Suppressor macrophage treated with lipopolysaccharide for 4 hours (primary cell): ENCODE data around the gene EYA4.

Experiments used
- DNase-seq: peaks from one replicate; pipeline ENCODE4 v3.0.0-alpha.2; 2020

The EYA4 gene

GRCh38 chr6:133241086-133241900, at the start of gene EYA4:
TSS of gene EYA4 (plus strand) at chr6:133241357. CDS start at chr6:133274781, 33,424 bp downstream.
- DNase-seq: no peak

- DNase-seq: no peak
Measured at GRCh38 chr6:133193396-133193795, 47.8 kb upstream of the EYA4 start.

GRCh38 chr6:133198725-133199124, 42.4 kb upstream of the EYA4 start:
- no peak for DNase-seq

GRCh38 chr6:133201231-133201630, 39.9 kb upstream of the EYA4 start:
- no peak for DNase-seq

GRCh38 chr6:133202610-133203343, 38.4 kb upstream of the EYA4 start:
- no peak for DNase-seq

- DNase-seq: no peak
Measured at GRCh38 chr6:133203344-133203697, 37.8 kb upstream of the EYA4 start.

- no peak for DNase-seq
Measured at GRCh38 chr6:133205304-133205703, 35.9 kb upstream of the EYA4 start.

- no peak for DNase-seq
Measured at GRCh38 chr6:133206942-133207341, 34.2 kb upstream of the EYA4 start.

- no peak for DNase-seq
Measured at GRCh38 chr6:133207754-133208153, 33.4 kb upstream of the EYA4 start.

GRCh38 chr6:133208183-133208755, 32.9 kb upstream of the EYA4 start:
- no peak for DNase-seq

- DNase-seq: no peak
Measured at GRCh38 chr6:133214267-133214666, 26.9 kb upstream of the EYA4 start.

- no peak for DNase-seq
Measured at GRCh38 chr6:133218852-133219251, 22.3 kb upstream of the EYA4 start.

GRCh38 chr6:133223452-133224029, 17.6 kb upstream of the EYA4 start:
- DNase-seq: no peak

- DNase-seq: no peak
Measured at GRCh38 chr6:133225560-133225959, 15.6 kb upstream of the EYA4 start.

- DNase-seq: no peak
Measured at GRCh38 chr6:133227344-133227743, 13.8 kb upstream of the EYA4 start.

GRCh38 chr6:133230052-133230451, 11.1 kb upstream of the EYA4 start:
- DNase-seq: no peak

- DNase-seq: no peak
Measured at GRCh38 chr6:133235221-133235620, 5.9 kb upstream of the EYA4 start.

- no peak for DNase-seq
Measured at GRCh38 chr6:133236932-133237331, 4.2 kb upstream of the EYA4 start.

- DNase-seq: no peak
Measured at GRCh38 chr6:133240511-133241085, 559 bp upstream of the EYA4 start.

GRCh38 chr6:133241901-133242636, 912 bp downstream of the EYA4 start:
- DNase-seq: no peak

GRCh38 chr6:133242637-133243585, 1.8 kb downstream of the EYA4 start:
- no peak for DNase-seq
